HG02938 (cell line): ENCODE results near the gene PRELID2.
"Not testable (repeated sequence)": the region's sequence is repeated elsewhere in the genome, so short reads cannot be mapped to it uniquely, and the experiment has no call there.

Experiments
- ATAC-seq: cut with Tn5 transposase; IDR thresholded peaks from one replicate; pipeline ENCODE4 v1.9.1; 2021; ENCODE audit warnings: mild to moderate bottlenecking, moderate library complexity; ENCODE audit not compliant: unreplicated experiment

The PRELID2 gene

DNA sequence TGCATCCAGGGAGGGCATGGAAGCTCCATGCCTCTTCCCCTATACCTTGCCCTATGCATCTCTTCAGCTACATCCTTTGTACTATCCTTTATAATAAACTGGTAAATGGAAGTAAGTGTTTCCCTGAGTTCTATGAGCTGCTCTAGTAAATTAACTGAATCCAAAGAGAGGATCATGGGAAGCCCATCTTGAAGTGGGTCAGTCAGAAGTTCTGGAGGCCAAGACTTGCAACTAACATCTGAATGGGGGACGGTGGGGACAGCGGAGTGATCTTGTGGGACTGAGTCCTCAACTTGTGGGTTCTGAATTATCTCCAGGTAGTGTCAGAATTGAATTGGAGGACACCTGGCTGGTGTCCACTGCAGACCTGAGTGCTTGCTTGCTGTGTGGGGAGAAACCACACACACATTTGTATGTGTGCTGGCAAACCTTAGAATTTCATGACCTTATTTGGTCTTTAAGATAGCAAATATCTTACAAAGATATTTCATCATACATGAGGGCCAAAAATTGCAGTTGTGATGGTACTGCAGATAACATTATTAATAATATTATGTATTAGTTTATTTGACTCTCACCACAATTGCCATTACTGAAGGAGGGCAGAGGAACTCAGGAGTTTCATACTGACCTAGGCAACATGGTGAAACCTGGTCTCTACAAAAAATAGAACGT, 5.5 kb upstream of the PRELID2 start:
- no peak for ATAC-seq

DNA sequence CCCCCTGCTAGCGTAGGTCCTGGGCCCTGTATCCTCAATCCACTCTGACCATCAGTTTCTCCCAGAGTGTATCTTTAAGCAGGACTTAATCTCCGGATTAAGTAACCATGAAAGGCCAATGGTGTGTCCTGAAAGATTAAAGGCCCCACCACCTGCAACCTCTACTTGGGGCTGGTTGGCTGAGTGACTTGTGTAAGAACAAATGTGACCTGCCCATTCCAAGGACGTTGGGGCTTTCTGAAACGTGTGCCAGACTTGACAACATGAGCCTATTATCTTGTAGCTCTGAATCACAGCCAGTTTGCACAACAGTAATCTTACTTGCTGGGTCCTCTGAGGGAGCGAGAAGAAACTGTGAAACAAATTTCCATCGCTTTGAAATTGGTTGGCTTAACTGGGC, 3.1 kb upstream of the PRELID2 start:
- no peak for ATAC-seq

- not testable (repeated sequence) for ATAC-seq
Measured at GRCh38 chr5:145836241-145836640, 1.1 kb upstream of the PRELID2 start.

DNA sequence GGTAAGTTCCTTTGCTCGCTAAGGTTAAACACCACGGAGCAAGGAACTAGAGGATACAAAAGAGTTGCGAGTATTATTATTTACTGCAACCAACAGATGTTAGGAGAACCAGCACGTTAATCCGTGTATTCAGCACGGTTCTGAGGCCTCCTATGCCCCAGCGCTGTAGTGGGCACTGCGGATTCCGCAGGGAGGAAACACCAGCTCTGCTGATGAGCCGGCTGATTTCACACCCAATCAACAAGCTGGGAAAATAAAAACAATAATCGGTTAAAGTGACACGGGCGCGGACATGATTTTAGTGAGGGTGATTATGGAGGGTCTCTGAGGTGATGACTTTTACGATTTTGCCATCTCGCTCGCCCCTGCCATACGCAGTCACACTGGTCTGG, 702 bp upstream of the PRELID2 start:
- ATAC-seq: no peak

DNA sequence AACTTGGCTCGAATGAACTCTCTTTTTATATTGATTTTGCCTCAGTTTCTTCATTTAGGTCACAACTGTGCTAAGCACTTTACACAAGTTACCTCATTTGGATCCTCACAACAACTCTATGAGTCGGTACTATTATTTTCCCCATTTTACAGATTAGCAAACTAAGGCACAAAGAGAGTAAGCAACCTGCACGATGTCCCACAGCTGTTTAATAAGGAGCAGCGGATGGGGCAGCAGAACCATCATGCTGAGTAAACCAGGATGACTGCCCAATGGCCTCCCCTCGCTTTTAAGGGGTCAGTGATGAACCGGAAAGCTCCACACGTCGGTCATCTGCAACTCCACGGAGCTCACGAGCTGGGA, 607 bp downstream of the PRELID2 start:
- peak; percentile 2 for ATAC-seq

DNA sequence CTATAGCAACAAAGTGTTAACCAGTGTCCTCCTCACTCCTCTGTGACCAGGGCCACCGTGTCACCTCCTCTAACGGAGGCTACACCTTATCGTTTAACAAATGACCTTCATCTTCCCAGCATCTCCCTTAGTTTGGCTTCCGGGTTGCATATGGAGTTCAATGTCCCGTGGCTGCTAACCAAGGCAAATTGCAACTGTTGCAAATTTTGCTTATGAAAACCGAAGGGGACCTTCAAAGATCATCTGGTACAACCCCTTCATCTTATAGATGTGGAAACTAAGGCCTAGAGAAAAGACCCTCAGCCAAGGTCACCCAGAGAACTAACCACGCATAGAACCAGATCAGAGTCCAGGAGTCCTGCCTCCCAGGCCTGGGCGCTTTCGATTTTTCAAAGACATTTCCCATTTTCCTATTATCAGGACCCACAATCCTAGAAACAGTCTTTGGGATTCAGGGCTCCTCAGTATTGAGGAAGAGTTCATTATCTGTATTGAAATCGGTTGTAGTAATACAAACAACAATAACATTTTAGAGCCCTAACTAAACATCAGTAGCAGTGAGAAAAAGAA, 1.4 kb downstream of the PRELID2 start:
- ATAC-seq: no peak

- no peak for ATAC-seq
Measured at GRCh38 chr5:145830594-145830993, 4.5 kb downstream of the PRELID2 start.

- ATAC-seq: no peak
Measured at GRCh38 chr5:145829708-145830361, 5.3 kb downstream of the PRELID2 start.

DNA sequence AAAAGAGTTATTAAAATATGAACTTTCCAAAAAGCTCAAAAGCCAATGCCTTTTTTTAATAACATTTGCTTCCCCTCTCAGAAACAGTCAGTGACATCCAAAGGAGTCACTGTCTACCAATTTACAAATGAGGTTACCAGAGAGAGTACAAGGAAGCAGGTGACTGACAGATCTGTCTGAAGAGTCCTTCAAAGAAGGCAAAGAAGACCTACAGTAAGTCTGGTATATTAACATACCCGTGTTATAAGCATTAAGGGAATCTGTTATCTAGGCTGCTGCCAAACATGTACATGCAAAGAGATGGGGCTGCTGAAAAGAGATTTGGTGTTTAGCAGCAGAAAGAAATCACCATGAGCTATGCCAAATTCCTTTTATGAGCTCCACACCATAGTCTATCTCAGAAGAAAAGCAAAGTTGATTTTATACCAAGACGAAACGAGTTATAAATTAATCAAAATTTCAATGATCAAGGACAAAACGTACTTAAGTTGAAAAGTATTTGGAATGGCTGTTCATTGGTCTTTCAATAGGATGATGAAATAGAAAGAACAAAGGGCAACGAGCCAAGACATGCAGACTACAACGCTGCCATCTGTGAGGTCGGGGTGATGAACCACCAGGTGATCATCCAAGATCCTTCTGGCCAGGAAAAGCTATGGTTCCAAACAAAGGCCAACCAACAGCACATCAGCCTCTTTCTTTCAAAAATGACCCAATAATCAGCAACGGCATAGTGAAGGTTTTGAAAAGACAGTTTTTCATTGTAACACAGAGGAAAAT, 8.1 kb downstream of the PRELID2 start:
- no peak for ATAC-seq

- ATAC-seq: no peak
Measured at GRCh38 chr5:145825751-145826180, 9.4 kb downstream of the PRELID2 start.

GRCh38 chr5:145824040-145824439, 11.1 kb downstream of the PRELID2 start:
- no peak for ATAC-seq

DNA sequence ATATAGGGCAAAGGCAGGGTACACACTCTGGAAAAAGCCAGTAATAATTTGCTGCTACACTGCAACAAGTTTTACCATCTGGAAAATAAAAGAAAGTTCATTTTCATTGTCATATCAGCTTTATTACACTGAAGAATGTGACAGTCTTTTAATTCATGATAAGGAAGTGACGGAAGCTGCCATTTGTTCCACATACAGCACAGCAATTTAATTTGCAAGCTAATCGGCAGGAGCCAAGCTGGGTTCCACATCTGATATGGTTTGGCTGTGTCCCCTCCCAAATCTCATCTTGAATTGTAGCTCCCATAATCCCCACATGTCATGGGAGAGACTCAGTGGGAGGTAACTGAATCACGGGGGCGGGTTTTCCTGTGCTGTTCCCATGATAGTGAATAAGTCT, 16.5 kb downstream of the PRELID2 start:
- no peak for ATAC-seq

DNA sequence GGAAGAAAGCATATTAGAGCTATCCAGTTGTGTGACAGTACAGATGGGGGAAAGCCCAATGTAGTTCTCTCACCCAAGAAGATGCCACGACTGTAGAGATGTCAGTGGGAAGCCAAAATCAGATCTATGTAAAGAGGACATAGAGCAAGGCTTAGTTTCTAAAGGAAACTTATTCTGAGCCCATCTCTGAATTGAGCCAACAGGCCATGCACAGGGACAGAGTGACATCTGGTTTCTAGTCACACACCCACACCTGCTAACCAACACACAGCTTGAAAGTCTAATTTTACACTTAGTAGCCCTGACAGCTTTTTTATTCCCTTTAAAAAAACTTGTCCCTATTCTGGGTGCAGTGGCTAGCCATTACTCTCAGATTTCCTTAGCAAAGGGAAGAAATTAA, 22.3 kb downstream of the PRELID2 start:
- no peak for ATAC-seq

GRCh38 chr5:145811834-145812625, 23.1 kb downstream of the PRELID2 start:
- peak; percentile 53 for ATAC-seq

DNA sequence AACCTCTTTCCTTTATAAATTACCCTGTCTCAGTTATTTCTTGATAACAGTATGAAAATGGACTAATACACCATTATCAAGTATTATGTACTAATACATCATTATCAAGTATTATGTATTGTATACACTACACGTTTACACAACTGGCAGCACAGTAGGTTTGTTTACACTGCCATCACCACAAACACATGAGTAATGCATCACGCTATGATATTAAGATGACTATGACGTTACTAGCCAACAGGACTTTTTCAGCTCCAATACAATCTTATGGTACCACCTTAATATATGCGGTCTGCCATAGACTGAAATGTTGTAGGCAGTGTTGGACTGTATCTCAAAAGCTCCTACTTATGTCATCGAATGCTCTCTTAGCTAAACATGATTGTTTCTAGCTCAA, 28.2 kb downstream of the PRELID2 start:
- ATAC-seq: no peak

- ATAC-seq: no peak
Measured at GRCh38 chr5:145805819-145806218, 29.3 kb downstream of the PRELID2 start.

DNA sequence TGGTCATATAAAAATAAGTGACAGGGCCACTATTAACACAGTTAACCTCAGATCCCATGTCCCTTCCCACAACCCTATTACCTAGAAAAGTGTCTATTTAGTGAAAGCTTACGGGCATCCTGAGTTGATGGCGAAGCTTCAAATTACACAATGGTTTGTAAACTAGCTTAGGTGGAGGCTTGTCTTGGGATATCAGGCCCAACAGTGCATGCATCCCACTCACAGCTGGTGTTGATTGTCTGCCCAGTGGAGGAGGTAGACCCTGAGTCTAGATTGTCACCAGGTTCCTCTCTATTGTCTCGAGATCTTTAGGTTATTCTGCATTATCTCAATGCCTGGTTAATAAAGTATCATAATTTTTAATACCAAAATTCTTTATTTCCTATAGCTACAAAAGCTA, 30.4 kb downstream of the PRELID2 start:
- no peak for ATAC-seq

DNA sequence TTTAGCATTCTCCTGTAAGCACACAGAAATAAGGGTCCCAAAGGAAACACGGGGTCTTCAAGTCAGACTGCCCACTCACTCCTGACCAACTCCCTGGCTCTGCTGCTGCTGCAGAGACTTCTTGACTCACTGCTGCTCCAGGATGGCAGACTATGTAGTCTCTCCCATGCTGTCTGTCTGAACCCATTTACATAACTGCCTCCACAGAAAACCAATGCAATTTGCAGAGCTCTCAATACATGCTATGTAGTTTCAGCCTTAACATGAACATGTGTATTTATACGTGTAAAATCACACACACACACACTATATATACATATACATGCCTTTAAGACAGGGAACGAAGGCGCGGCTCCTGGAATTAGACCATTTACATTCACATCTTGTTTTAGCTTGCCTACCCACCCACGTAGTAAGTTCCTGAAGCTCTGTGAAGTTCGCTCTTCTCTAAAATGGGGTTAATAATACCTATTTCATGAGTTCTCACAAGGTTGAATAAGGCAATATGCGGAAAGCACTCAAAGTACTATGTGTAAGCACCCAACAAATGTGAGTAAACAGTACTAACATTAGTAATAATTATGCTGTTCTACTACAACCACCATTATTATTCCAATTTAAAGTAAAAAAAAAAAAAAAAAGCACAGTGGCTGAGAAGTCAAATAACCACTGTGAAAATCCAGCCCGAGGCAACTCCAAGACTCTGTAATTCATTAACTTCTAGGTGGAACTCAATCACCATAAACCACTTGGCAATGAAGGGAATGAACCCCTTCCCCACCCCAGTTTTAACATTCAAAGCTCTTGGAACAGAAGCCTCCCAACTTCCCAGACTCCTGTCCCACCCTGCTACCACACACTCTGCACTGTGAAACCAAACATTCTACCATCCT, 31.8 kb downstream of the PRELID2 start:
- no peak for ATAC-seq

- no peak for ATAC-seq
Measured at GRCh38 chr5:145801195-145801594, 33.9 kb downstream of the PRELID2 start.

DNA sequence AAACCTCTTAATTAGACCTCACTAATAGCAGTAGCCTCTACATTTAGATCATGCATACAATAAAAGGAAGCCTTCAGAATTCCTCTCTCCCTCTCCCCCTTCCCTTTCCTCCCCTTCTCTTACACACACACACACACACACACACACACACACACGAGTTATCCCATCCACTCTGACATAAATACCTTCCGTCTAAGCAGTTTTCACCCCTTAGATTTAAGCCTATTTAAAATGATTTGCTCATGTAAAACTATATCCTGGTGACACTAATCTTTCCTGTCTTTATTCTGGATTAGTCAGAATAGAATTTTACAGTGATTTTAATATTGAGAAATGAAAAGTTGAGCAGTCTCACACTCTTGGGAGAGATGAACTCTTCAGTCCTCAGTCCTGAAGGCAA, 35.0 kb downstream of the PRELID2 start:
- no peak for ATAC-seq
